Uterus (tissue), 2 donors: ENCODE measurements around the gene NT5C1A.

ENCODE experiments used
- CTCF ChIP-seq, 4 experiments: fragments of 200-600 bp in 2 of 4; fragments of 450-650 bp in 2 of 4; sonication (generic) in 2 of 4; IDR thresholded peaks; one replicate each; pipeline ENCODE4 v1.5.1; 2016 to 2019; ENCODE audit warnings: antibody characterized with exemption in 4 of 4, mild to moderate bottlenecking in 2 of 4, moderate library complexity in 1 of 4
- POLR2A ChIP-seq, 2 donors: fragments of 450-650 bp; IDR thresholded peaks; one replicate each; pipeline ENCODE4 v1.6.1; 2016; ENCODE audit warnings: antibody characterized with exemption in 2 of 2, mild to moderate bottlenecking in 1 of 2, moderate library complexity in 1 of 2

- TF ChIP-seq CTCF (IDR thresholded peaks at IDR 0.05): no peak
- TF ChIP-seq POLR2A (IDR thresholded peaks at IDR 0.05): no peak
These were observed 5.1 kb upstream of the NT5C1A start for GRCh38 chr1:39676948-39677548.
